ENCODE results near the gene MGLL. TPM values are rescaled to one million over a fixed set of nuclear protein-coding genes. Genes with fewer than 3 reads are reported as not detected.

The MGLL gene
- total RNA-seq, 1 experiment from 2014 or later = 42.4 TPM

GRCh38 chr3:127723011-127723567 lies 99.2 kb downstream of the MGLL start:
- no peaks in the 10 kb centered on the region for H3K36me3 Mint-ChIP-seq (ENCODE audit: insufficient read depth, unreplicated experiment)
- H3K4me1 Mint-ChIP-seq (ENCODE audit: low read depth, unreplicated experiment) = no peaks in the 10 kb centered on the region
- no TSS peak for BruUV-seq (replicated peaks)
- CTCF ChIA-PET = no interaction called here
- no peak overlapping the region for H3K27ac Mint-ChIP-seq (ENCODE audit: unreplicated experiment)
- intact Hi-C loops (cut with micrococcal nuclease; ENCODE audit: unreplicated experiment) = no loop called here
- no peak overlapping the region for H3K4me3 Mint-ChIP-seq (ENCODE audit: low read depth, unreplicated experiment)
- TF ChIP-seq, protein P1, sequence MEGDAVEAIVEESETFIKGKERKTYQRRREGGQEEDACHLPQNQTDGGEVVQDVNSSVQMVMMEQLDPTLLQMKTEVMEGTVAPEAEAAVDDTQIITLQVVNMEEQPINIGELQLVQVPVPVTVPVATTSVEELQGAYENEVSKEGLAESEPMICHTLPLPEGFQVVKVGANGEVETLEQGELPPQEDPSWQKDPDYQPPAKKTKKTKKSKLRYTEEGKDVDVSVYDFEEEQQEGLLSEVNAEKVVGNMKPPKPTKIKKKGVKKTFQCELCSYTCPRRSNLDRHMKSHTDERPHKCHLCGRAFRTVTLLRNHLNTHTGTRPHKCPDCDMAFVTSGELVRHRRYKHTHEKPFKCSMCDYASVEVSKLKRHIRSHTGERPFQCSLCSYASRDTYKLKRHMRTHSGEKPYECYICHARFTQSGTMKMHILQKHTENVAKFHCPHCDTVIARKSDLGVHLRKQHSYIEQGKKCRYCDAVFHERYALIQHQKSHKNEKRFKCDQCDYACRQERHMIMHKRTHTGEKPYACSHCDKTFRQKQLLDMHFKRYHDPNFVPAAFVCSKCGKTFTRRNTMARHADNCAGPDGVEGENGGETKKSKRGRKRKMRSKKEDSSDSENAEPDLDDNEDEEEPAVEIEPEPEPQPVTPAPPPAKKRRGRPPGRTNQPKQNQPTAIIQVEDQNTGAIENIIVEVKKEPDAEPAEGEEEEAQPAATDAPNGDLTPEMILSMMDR (IDR thresholded peaks at IDR 0.05; ENCODE audit: unreplicated experiment) = no peak
- no peak for DNase-seq
- no peaks in the 10 kb centered on the region for H3K27me3 Mint-ChIP-seq (ENCODE audit: unreplicated experiment)
- H3K9me3 Mint-ChIP-seq (ENCODE audit: low read depth, unreplicated experiment) = peaks cover 2% of the 10 kb centered on the region

DNA sequence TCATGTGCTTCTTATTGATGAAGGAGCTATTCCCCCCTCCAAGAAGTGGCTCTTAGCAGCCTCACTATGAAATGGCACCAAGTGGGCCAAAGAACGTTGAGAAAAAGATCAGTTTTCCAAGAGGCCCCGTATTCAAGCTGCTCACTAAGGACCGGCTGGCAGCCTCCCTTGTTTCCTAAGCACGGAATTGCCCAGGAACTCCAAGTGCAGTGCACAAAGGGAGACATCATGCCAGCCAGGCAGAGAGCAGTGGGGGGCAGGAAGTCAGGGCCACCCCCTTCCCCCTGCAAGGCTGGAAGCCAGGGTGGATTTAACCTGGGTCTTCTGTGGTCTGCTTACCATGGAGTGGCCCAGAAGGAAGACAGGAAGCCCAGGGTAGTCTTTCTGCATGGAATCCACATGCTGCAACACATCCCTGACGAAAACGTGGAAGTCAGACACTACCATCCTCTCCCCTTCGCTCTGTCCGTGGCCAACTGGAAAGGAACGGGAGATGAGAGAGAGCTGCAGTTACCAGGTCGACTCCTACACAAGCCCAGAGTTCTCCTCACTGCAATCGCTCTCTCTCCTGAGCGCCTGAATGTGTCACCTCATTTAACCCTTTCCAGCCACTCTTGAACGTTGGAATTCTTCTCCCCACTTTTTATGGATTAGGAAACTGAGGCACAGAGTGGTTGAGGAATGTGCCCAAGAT lies 100.1 kb downstream of the MGLL start:
- H3K4me3 Mint-ChIP-seq (ENCODE audit: low read depth, unreplicated experiment) = no peak overlapping the region
- peaks cover 2% of the 10 kb centered on the region for H3K9me3 Mint-ChIP-seq (ENCODE audit: low read depth, unreplicated experiment)
- no peak for DNase-seq
- intact Hi-C loops (cut with micrococcal nuclease; ENCODE audit: unreplicated experiment) = no loop called here
- CTCF ChIA-PET = no interaction called here
- H3K36me3 Mint-ChIP-seq (ENCODE audit: insufficient read depth, unreplicated experiment) = no peaks in the 10 kb centered on the region
- TF ChIP-seq, protein P1 (IDR thresholded peaks at IDR 0.05; ENCODE audit: unreplicated experiment) = no peak
- no peaks in the 10 kb centered on the region for H3K27me3 Mint-ChIP-seq (ENCODE audit: unreplicated experiment)
- H3K4me1 Mint-ChIP-seq (ENCODE audit: low read depth, unreplicated experiment) = no peaks in the 10 kb centered on the region
- BruUV-seq (replicated peaks) = no TSS peak
- no peak overlapping the region for H3K27ac Mint-ChIP-seq (ENCODE audit: unreplicated experiment)

DNA sequence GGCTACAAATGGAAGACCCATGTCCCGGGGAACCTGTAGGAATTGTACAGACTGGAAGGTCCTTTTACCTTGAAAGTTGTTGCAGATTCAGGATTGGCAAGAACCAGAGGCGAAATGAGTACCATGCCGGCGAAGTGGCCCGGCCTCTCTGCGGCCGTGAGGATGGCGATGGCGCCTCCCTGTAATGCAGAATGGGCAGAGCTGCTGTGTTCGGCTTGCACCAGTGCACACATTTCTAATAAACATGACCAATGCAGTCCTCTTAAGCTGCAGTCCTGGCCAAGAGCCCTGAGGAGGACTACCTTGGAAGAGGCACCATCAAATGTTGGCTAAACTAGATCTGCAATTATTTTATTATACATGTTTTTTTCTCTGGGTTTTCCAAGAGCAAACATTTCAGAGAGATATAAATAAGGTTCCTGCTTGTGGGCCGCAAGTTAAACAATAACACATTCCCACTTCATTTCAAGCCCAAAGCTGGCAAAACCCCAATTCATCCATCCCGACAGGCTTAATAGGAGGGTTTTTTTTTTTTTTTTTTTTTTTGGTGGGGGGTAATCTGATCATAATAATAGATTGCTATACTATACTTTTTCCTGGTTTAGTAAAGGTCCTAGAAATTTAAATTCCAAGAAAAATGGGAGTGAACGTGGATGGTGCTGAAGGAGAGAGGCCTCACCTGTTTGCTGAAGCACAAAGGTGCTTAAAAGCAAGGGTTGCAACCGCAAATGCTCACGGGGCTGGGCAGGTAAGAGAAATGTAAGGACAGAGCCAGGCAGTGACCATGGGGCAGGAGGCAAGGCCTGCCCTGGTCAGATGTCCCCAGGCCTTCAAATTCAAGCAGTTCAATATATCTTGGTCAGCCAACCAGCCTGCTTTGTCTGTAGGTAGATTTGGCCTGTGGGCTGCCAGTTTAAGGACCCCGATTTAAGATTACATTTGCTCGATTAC lies 101.1 kb downstream of the MGLL start:
- CTCF ChIA-PET = no interaction called here
- intact Hi-C loops (cut with micrococcal nuclease; ENCODE audit: unreplicated experiment) = no loop called here

GRCh38 chr3:127720161-127720823 lies 102.0 kb downstream of the MGLL start:
- TF ChIP-seq, protein P1 (IDR thresholded peaks at IDR 0.05; ENCODE audit: unreplicated experiment) = no peak
- Mint-ChIP-seq H3K27me3 (ENCODE audit: unreplicated experiment) (no peaks in the 10 kb centered on the region), H3K9me3 (ENCODE audit: low read depth, unreplicated experiment) (peaks cover 2% of the 10 kb centered on the region), H3K36me3 (ENCODE audit: insufficient read depth, unreplicated experiment) (no peaks in the 10 kb centered on the region), H3K4me1 (ENCODE audit: low read depth, unreplicated experiment) (no peaks in the 10 kb centered on the region), H3K4me3 (ENCODE audit: low read depth, unreplicated experiment) (no peak overlapping the region), H3K27ac (ENCODE audit: unreplicated experiment) (no peak overlapping the region)
- no TSS peak for BruUV-seq (replicated peaks)
- no peak for DNase-seq
- CTCF ChIA-PET = no interaction called here
- intact Hi-C loops (cut with micrococcal nuclease; ENCODE audit: unreplicated experiment) = no loop called here

More for the DNA sequence above, 101.1 kb downstream of the MGLL start:
- BruUV-seq (replicated peaks) = no TSS peak
- no peaks in the 10 kb centered on the region for H3K27me3 Mint-ChIP-seq (ENCODE audit: unreplicated experiment)
- no peaks in the 10 kb centered on the region for H3K36me3 Mint-ChIP-seq (ENCODE audit: insufficient read depth, unreplicated experiment)
- TF ChIP-seq, protein P1 (IDR thresholded peaks at IDR 0.05; ENCODE audit: unreplicated experiment) = no peak
- no peak overlapping the region for H3K27ac Mint-ChIP-seq (ENCODE audit: unreplicated experiment)
- H3K4me1 Mint-ChIP-seq (ENCODE audit: low read depth, unreplicated experiment) = no peaks in the 10 kb centered on the region
- DNase-seq = no peak
- H3K4me3 Mint-ChIP-seq (ENCODE audit: low read depth, unreplicated experiment) = no peak overlapping the region
- H3K9me3 Mint-ChIP-seq (ENCODE audit: low read depth, unreplicated experiment) = peaks cover 2% of the 10 kb centered on the region
